Muscle layer of duodenum (tissue), 2 donors: Measurements from ENCODE around the gene LSM12.
A peak's percentile ranks its signal among the peaks of the same experiment; 100 is the strongest.
"Not testable (repeated sequence)": the region's sequence is repeated elsewhere in the genome, so short reads cannot be mapped to it uniquely, and the experiment has no call there.

Experiments
- H3K27ac ChIP-seq: one replicate; pipeline ENCODE4 v1.7.0; 2013; ENCODE audit warnings: mild to moderate bottlenecking, low read length
- H3K27me3 ChIP-seq: one replicate; pipeline ENCODE4 v1.7.0; 2013; ENCODE audit warnings: low read depth, mild to moderate bottlenecking, control low read depth, low read length
- H3K36me3 ChIP-seq, 2 donors: one replicate each; pipeline ENCODE4 v1.7.0; 2013; ENCODE audit warnings: low read length in 2 of 2, control low read depth in 1 of 2, mild to moderate bottlenecking in 1 of 2; ENCODE audit not compliant: insufficient read depth in 2 of 2, control insufficient read depth in 1 of 2
- H3K4me1 ChIP-seq, 2 donors: one replicate each; pipeline ENCODE4 v1.7.0; 2013; ENCODE audit warnings: low read length in 2 of 2, mild to moderate bottlenecking in 2 of 2, control low read depth in 1 of 2, moderate library complexity in 1 of 2; ENCODE audit not compliant: insufficient read depth in 2 of 2, control insufficient read depth in 1 of 2
- H3K4me3 ChIP-seq, 2 donors: one replicate each; pipeline ENCODE4 v1.7.0; 2013; ENCODE audit warnings: low read length in 2 of 2, low read depth in 1 of 2, mild to moderate bottlenecking in 1 of 2
- H3K9me3 ChIP-seq, 2 donors: one replicate each; pipeline ENCODE4 v1.7.0; 2013; ENCODE audit warnings: low read length in 2 of 2, control low read depth in 1 of 2, mild to moderate bottlenecking in 1 of 2; ENCODE audit not compliant: control insufficient read depth in 1 of 2
- donor health status: healthy.

Gene LSM12

GRCh38 chr17:44001461-44001920 lies 65.0 kb downstream of the LSM12 start:
- H3K4me3 ChIP-seq = no peak overlapping the region

GRCh38 chr17:44000871-44001460 lies 65.5 kb downstream of the LSM12 start:
- H3K36me3 ChIP-seq = no peaks in the 10 kb centered on the region
- H3K27ac ChIP-seq = no peak overlapping the region
- H3K9me3 ChIP-seq = no peaks in the 10 kb centered on the region

More at GRCh38 chr17:44001461-44001920, 65.0 kb downstream of the LSM12 start:
- Histone ChIP-seq H3K27me3 (peaks cover 14% of the 10 kb centered on the region), H3K4me1 (peaks cover 0 to 12% of the 10 kb centered on the region in 2 donors), H3K36me3 (no peaks in the 10 kb centered on the region), H3K9me3 (no peaks in the 10 kb centered on the region), H3K27ac (no peak overlapping the region)

GRCh38 chr17:44000141-44000860 lies 66.2 kb downstream of the LSM12 start:
- H3K4me1 ChIP-seq = peaks cover 0 to 7% of the 10 kb centered on the region in 2 donors
- no peak overlapping the region for H3K27ac ChIP-seq
- H3K4me3 ChIP-seq = no peak overlapping the region
- H3K36me3 ChIP-seq = no peaks in the 10 kb centered on the region
- H3K27me3 ChIP-seq = peaks cover 12% of the 10 kb centered on the region
- H3K9me3 ChIP-seq = no peaks in the 10 kb centered on the region

More at GRCh38 chr17:44000871-44001460, 65.5 kb downstream of the LSM12 start:
- Histone ChIP-seq H3K4me3 (no peak overlapping the region), H3K4me1 (peaks cover 0 to 12% of the 10 kb centered on the region in 2 donors), H3K27me3 (peaks cover 14% of the 10 kb centered on the region)

- no peak overlapping the region for H3K27ac ChIP-seq
- H3K36me3 ChIP-seq = no peaks in the 10 kb centered on the region
- no peak overlapping the region for H3K4me3 ChIP-seq
- H3K27me3 ChIP-seq = peaks cover 17% of the 10 kb centered on the region
- no peaks in the 10 kb centered on the region for H3K9me3 ChIP-seq
- peaks cover 0 to 8% of the 10 kb centered on the region in 2 donors for H3K4me1 ChIP-seq
Observed at GRCh38 chr17:43999024-43999423, 67.4 kb downstream of the LSM12 start.

- no peak overlapping the region for H3K27ac ChIP-seq
- H3K9me3 ChIP-seq = no peaks in the 10 kb centered on the region
- no peaks in the 10 kb centered on the region for H3K36me3 ChIP-seq
- H3K4me1 ChIP-seq = peaks cover 0 to 8% of the 10 kb centered on the region in 2 donors
- no peak overlapping the region for H3K4me3 ChIP-seq
- peaks cover 17% of the 10 kb centered on the region for H3K27me3 ChIP-seq
Observed at GRCh38 chr17:43998552-43998951, 67.9 kb downstream of the LSM12 start.

- H3K27ac ChIP-seq, H3K4me3 ChIP-seq, H3K4me1 ChIP-seq, H3K9me3 ChIP-seq, H3K36me3 ChIP-seq: not testable (repeated sequence)
- peaks cover 17% of the 10 kb centered on the region for H3K27me3 ChIP-seq
Observed at GRCh38 chr17:43997180-43997579, 69.3 kb downstream of the LSM12 start.

- Histone ChIP-seq H3K27ac (no peak overlapping the region), H3K4me1 (peaks cover 0 to 8% of the 10 kb centered on the region in 2 donors), H3K9me3 (no peaks in the 10 kb centered on the region), H3K4me3 (peak overlapping the region in 1 of 2 donors; percentile 47), H3K36me3 (no peaks in the 10 kb centered on the region), H3K27me3 (peaks cover 17% of the 10 kb centered on the region)
Observed at GRCh38 chr17:43995150-43995471, 71.4 kb downstream of the LSM12 start.

- Histone ChIP-seq H3K4me3 (peak overlapping the region in 1 of 2 donors; percentile 47), H3K36me3 (no peaks in the 10 kb centered on the region), H3K9me3 (no peaks in the 10 kb centered on the region), H3K27me3 (peaks cover 17% of the 10 kb centered on the region), H3K4me1 (peaks cover 0 to 8% of the 10 kb centered on the region in 2 donors), H3K27ac (no peak overlapping the region)
Observed at GRCh38 chr17:43994272-43995149, 72.0 kb downstream of the LSM12 start.

- H3K27me3 ChIP-seq = peaks cover 17% of the 10 kb centered on the region
- peaks cover 0 to 8% of the 10 kb centered on the region in 2 donors for H3K4me1 ChIP-seq
- H3K4me3 ChIP-seq = no peak overlapping the region
- H3K36me3 ChIP-seq = no peaks in the 10 kb centered on the region
- H3K27ac ChIP-seq = no peak overlapping the region
- no peaks in the 10 kb centered on the region for H3K9me3 ChIP-seq
Observed at GRCh38 chr17:43992641-43993040, 73.8 kb downstream of the LSM12 start.

GRCh38 chr17:43988301-43988700 lies 78.2 kb downstream of the LSM12 start:
- Histone ChIP-seq H3K27ac (no peak overlapping the region), H3K4me1 (peaks cover 0 to 9% of the 10 kb centered on the region in 2 donors), H3K4me3 (no peak overlapping the region), H3K27me3 (peaks cover 5% of the 10 kb centered on the region), H3K9me3 (no peaks in the 10 kb centered on the region), H3K36me3 (no peaks in the 10 kb centered on the region)
